NCI-H2081 treated with DMSO at 0.1 percent for 48 hours (cell line): ENCODE data around the gene FRMD8.

Experiments
- DNase-seq: peaks from one replicate; lab custom pipeline; 2025; lab: John Stamatoyannopoulos, UW

Gene FRMD8

DNA sequence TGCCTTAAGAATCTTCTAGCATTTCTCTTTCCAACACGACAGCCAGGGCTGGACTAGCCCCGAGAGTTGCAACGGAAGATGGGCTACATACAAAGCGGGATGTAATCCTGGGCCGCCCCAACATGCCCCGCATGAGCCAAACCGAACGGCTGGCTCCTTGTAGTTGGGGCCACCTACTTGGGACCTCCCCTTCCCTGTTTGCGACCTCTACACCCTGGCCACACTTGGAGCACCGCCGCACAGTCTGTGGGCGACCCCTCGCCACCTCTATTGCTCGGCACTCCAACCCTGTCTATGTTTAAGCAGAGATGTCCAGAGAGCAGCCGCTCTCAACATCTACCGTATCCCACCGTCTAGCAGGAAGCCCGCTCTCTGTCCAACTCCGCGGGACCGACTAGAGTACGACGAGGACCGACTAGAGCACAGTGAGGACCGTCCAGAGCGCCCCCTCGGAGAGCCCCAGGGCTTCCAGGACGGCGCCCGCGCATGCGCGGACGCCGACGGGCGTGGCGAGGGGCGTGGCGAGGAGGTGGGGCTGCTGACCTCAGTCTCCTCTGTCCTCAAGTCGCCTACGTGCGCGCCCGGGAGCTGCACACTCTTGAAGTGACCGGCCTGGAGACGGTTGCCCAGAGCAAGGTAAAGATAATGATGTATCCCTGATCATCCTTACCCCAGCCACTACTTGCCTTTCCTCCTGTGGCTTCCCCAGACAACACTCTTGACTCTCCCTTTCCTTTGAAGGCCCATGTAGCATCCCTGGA is 68.4 kb downstream of the FRMD8 start:
- no peak for DNase-seq

GRCh38 chr11:65456418-65456817 is 70.0 kb downstream of the FRMD8 start:
- DNase-seq, result no peak

- DNase-seq, result no peak
Measured at GRCh38 chr11:65459552-65459951, 73.1 kb downstream of the FRMD8 start.
